Measurements from ENCODE around the gene AOC1. TPM values are rescaled to one million over a fixed set of nuclear protein-coding genes. Genes with fewer than 3 reads are reported as not detected.

The AOC1 gene
- total RNA-seq, 5 donors from 2014 or later (not counting 1 experiment from before 2014, with no cell fraction given) = 0.15 to 0.28 TPM; not detected in 3

- H3K4me3 Mint-ChIP-seq = no peak overlapping the region
- ChIA-PET CTCF (no interaction called here), POLR2A (no interaction called here)
- peaks cover 0 to 10% of the 10 kb centered on the region in 2 experiments for H3K27me3 ChIP-seq (replicated peaks in 1 of 2; ENCODE audit: control insufficient read depth in 2 of 2, extremely low read depth in 1 of 2, insufficient read depth in 2 of 2, low read length in 1 of 2)
- H3K4me1 Mint-ChIP-seq = peaks cover 13 to 30% (median 26%) of the 10 kb centered on the region in 3 donors
- H3K4me1 ChIP-seq (ENCODE audit: control insufficient read depth in 1 of 2, extremely low read depth in 1 of 2, insufficient read depth in 2 of 2, low read length in 2 of 2) = peaks cover 5 to 11% of the 10 kb centered on the region in 2 experiments
- H3K27ac ChIP-seq (ENCODE audit: low read length) = no peak overlapping the region
- 84% methylated on average over 8 of the region's 8 CpGs for WGBS (ENCODE audit: insufficient coverage)
- no peaks in the 10 kb centered on the region for H3K36me3 Mint-ChIP-seq
- DNase-seq = no peak
- no peaks in the 10 kb centered on the region for H3K9me3 ChIP-seq
- no peaks in the 10 kb centered on the region for H3K36me3 ChIP-seq (ENCODE audit: control insufficient read depth in 2 of 2, extremely low read depth in 1 of 2, insufficient read depth in 1 of 2, low read length in 1 of 2)
- H3K9me3 Mint-ChIP-seq = peaks cover 2 to 11% (median 3%) of the 10 kb centered on the region in 3 donors
- peaks cover 4 to 9% of the 10 kb centered on the region in 2 donors for H3K27me3 Mint-ChIP-seq
- ATAC-seq (replicated peaks in 1 of 4) = no peak
- no peak overlapping the region for H3K4me3 ChIP-seq (ENCODE audit: control insufficient read depth in 1 of 2, extremely low read depth in 1 of 2, low read length in 1 of 2)
- no peak overlapping the region for H3K27ac Mint-ChIP-seq
Measured at GRCh38 chr7:150874401-150875198, 22.3 kb downstream of the AOC1 start.

- no peak overlapping the region for H3K27ac Mint-ChIP-seq
- peaks cover 0 to 9% of the 10 kb centered on the region in 2 donors for H3K27me3 Mint-ChIP-seq
- peaks cover 11 to 23% (median 12%) of the 10 kb centered on the region in 3 donors for H3K9me3 Mint-ChIP-seq
- peaks cover 1% of the 10 kb centered on the region for H3K36me3 Mint-ChIP-seq
- no peak overlapping the region for H3K4me3 Mint-ChIP-seq
- ChIA-PET CTCF (interaction anchor here in 1 of 2 donors (0.5 to 1.6 kb wide), 2 partner anchors 34 to 251 kb away, joined by 3 read pairs; no protein-coding TSS in a partner anchor), POLR2A (interaction anchor here in 1 of 2 donors (0.5 kb wide), 1 partner anchor 507 kb away, joined by 5 read pairs; no protein-coding TSS in a partner anchor)
- Histone ChIP-seq H3K4me3 (ENCODE audit: control insufficient read depth in 1 of 2, extremely low read depth in 1 of 2, low read length in 1 of 2) (no peak overlapping the region), H3K27me3 (replicated peaks in 1 of 2; ENCODE audit: control insufficient read depth in 2 of 2, extremely low read depth in 1 of 2, insufficient read depth in 2 of 2, low read length in 1 of 2) (peaks cover 0 to 3% of the 10 kb centered on the region in 2 experiments), H3K9me3 (no peaks in the 10 kb centered on the region), H3K36me3 (ENCODE audit: control insufficient read depth in 2 of 2, extremely low read depth in 1 of 2, insufficient read depth in 1 of 2, low read length in 1 of 2) (no peaks in the 10 kb centered on the region), H3K4me1 (ENCODE audit: control insufficient read depth in 1 of 2, extremely low read depth in 1 of 2, insufficient read depth in 2 of 2, low read length in 2 of 2) (peaks cover 5 to 11% of the 10 kb centered on the region in 2 experiments), H3K27ac (ENCODE audit: low read length) (no peak overlapping the region)
- H3K4me1 Mint-ChIP-seq = peaks cover 13 to 30% (median 26%) of the 10 kb centered on the region in 3 donors
- DNase-seq (no peak), ATAC-seq (replicated peaks in 1 of 4) (no peak)
- WGBS (ENCODE audit: insufficient coverage) = no CpG with 5 or more reads among the region's 4 CpGs
Measured at GRCh38 chr7:150875791-150876190, 23.5 kb downstream of the AOC1 start.

GRCh38 chr7:150876817-150877526 is 24.7 kb downstream of the AOC1 start:
- CTCF ChIA-PET = interaction anchor here in 1 of 2 donors (0.7 to 1.6 kb wide), 4 partner anchors 32 to 591 kb away, joined by 3 read pairs; no protein-coding TSS in a partner anchor
- POLR2A ChIA-PET = interaction anchor here in 1 of 2 donors (0.6 kb wide), 1 partner anchor 176 kb away, joined by 4 read pairs; no protein-coding TSS in a partner anchor
- peaks cover 3% of the 10 kb centered on the region for H3K36me3 Mint-ChIP-seq
- peaks cover 14 to 29% (median 18%) of the 10 kb centered on the region in 3 donors for H3K9me3 Mint-ChIP-seq
- H3K27ac Mint-ChIP-seq = no peak overlapping the region
- H3K4me1 Mint-ChIP-seq = peaks cover 13 to 30% (median 26%) of the 10 kb centered on the region in 3 donors
- DNase-seq (peak in 33 of 35 experiments; percentile 18 to 78 (median 39)), ATAC-seq (replicated peaks in 1 of 4) (peak; percentile 17 to 74 (median 56))
- H3K4me3 ChIP-seq (ENCODE audit: control insufficient read depth in 1 of 2, extremely low read depth in 1 of 2, low read length in 1 of 2) = no peak overlapping the region
- H3K27ac ChIP-seq (ENCODE audit: low read length) = no peak overlapping the region
- H3K9me3 ChIP-seq = peaks cover 5% of the 10 kb centered on the region
- 25% methylated on average over 2 of the region's 19 CpGs for WGBS (ENCODE audit: insufficient coverage)
- peak overlapping the region in 1 of 3 donors; percentile 56 for H3K4me3 Mint-ChIP-seq
- H3K27me3 ChIP-seq (replicated peaks in 1 of 2; ENCODE audit: control insufficient read depth in 2 of 2, extremely low read depth in 1 of 2, insufficient read depth in 2 of 2, low read length in 1 of 2) = no peaks in the 10 kb centered on the region
- peaks cover 0 to 4% of the 10 kb centered on the region in 2 donors for H3K27me3 Mint-ChIP-seq
- H3K36me3 ChIP-seq (ENCODE audit: control insufficient read depth in 2 of 2, extremely low read depth in 1 of 2, insufficient read depth in 1 of 2, low read length in 1 of 2) = no peaks in the 10 kb centered on the region
- H3K4me1 ChIP-seq (ENCODE audit: control insufficient read depth in 1 of 2, extremely low read depth in 1 of 2, insufficient read depth in 2 of 2, low read length in 2 of 2) = peaks cover 5 to 11% of the 10 kb centered on the region in 2 experiments

GRCh38 chr7:150877536-150877935 is 25.2 kb downstream of the AOC1 start:
- H3K4me3 Mint-ChIP-seq = no peak overlapping the region
- peak in 2 of 4 experiments; percentile 15 to 23 for ATAC-seq (replicated peaks in 1 of 4)
- 70% methylated on average over 3 of the region's 4 CpGs for WGBS (ENCODE audit: insufficient coverage)

GRCh38 chr7:150879345-150879744 is 27.0 kb downstream of the AOC1 start:
- peaks cover 5% of the 10 kb centered on the region for H3K9me3 ChIP-seq
- ATAC-seq (replicated peaks in 1 of 4) (no peak), DNase-seq (no peak)
- H3K27ac Mint-ChIP-seq = no peak overlapping the region
- peaks cover 10% of the 10 kb centered on the region for H3K36me3 Mint-ChIP-seq
- H3K36me3 ChIP-seq (ENCODE audit: control insufficient read depth in 2 of 2, extremely low read depth in 1 of 2, insufficient read depth in 1 of 2, low read length in 1 of 2) = no peaks in the 10 kb centered on the region
- H3K9me3 Mint-ChIP-seq = peaks cover 18 to 52% (median 29%) of the 10 kb centered on the region in 3 donors
- peaks cover 5 to 11% of the 10 kb centered on the region in 2 experiments for H3K4me1 ChIP-seq (ENCODE audit: control insufficient read depth in 1 of 2, extremely low read depth in 1 of 2, insufficient read depth in 2 of 2, low read length in 2 of 2)
- no peak overlapping the region for H3K4me3 Mint-ChIP-seq
- CTCF ChIA-PET = interaction anchor here in 1 of 2 donors (0.6 to 1.0 kb wide), 3 partner anchors 14 to 30 kb away, joined by 3 read pairs; no protein-coding TSS in a partner anchor
- POLR2A ChIA-PET = interaction anchor here in 1 of 2 donors (0.7 kb wide), 1 partner anchor 1599 kb away, joined by 3 read pairs; no protein-coding TSS in a partner anchor
- H3K27ac ChIP-seq (ENCODE audit: low read length) = no peak overlapping the region
- H3K4me1 Mint-ChIP-seq = peaks cover 13 to 29% (median 26%) of the 10 kb centered on the region in 3 donors
- H3K4me3 ChIP-seq (ENCODE audit: control insufficient read depth in 1 of 2, extremely low read depth in 1 of 2, low read length in 1 of 2) = no peak overlapping the region
- H3K27me3 ChIP-seq (replicated peaks in 1 of 2; ENCODE audit: control insufficient read depth in 2 of 2, extremely low read depth in 1 of 2, insufficient read depth in 2 of 2, low read length in 1 of 2) = no peaks in the 10 kb centered on the region
- H3K27me3 Mint-ChIP-seq = no peaks in the 10 kb centered on the region

More at GRCh38 chr7:150877536-150877935, 25.2 kb downstream of the AOC1 start:
- no peak for DNase-seq
- H3K4me1 Mint-ChIP-seq = peaks cover 13 to 30% (median 26%) of the 10 kb centered on the region in 3 donors
- peaks cover 17 to 34% (median 23%) of the 10 kb centered on the region in 3 donors for H3K9me3 Mint-ChIP-seq
- ChIA-PET CTCF (interaction anchor here in 1 of 2 donors (1.1 kb wide), 1 partner anchor 49 kb away, joined by 3 read pairs; no protein-coding TSS in a partner anchor), POLR2A (interaction anchor here in 1 of 2 donors (0.6 kb wide), 1 partner anchor 175 kb away, joined by 4 read pairs; no protein-coding TSS in a partner anchor)
- H3K27me3 Mint-ChIP-seq = peaks cover 0 to 2% of the 10 kb centered on the region in 2 donors
- Histone ChIP-seq H3K36me3 (ENCODE audit: control insufficient read depth in 2 of 2, extremely low read depth in 1 of 2, insufficient read depth in 1 of 2, low read length in 1 of 2) (no peaks in the 10 kb centered on the region), H3K4me1 (ENCODE audit: control insufficient read depth in 1 of 2, extremely low read depth in 1 of 2, insufficient read depth in 2 of 2, low read length in 2 of 2) (peaks cover 5 to 11% of the 10 kb centered on the region in 2 experiments), H3K4me3 (ENCODE audit: control insufficient read depth in 1 of 2, extremely low read depth in 1 of 2, low read length in 1 of 2) (no peak overlapping the region), H3K9me3 (peaks cover 5% of the 10 kb centered on the region), H3K27me3 (replicated peaks in 1 of 2; ENCODE audit: control insufficient read depth in 2 of 2, extremely low read depth in 1 of 2, insufficient read depth in 2 of 2, low read length in 1 of 2) (no peaks in the 10 kb centered on the region), H3K27ac (ENCODE audit: low read length) (no peak overlapping the region)
- peaks cover 8% of the 10 kb centered on the region for H3K36me3 Mint-ChIP-seq
- no peak overlapping the region for H3K27ac Mint-ChIP-seq

- Mint-ChIP-seq H3K4me1 (peaks cover 5 to 14% (median 12%) of the 10 kb centered on the region in 3 donors), H3K36me3 (peaks cover 10% of the 10 kb centered on the region), H3K9me3 (peaks cover 26 to 65% (median 39%) of the 10 kb centered on the region in 3 donors), H3K27me3 (no peaks in the 10 kb centered on the region), H3K27ac (no peak overlapping the region), H3K4me3 (no peak overlapping the region)
- Histone ChIP-seq H3K4me1 (ENCODE audit: control insufficient read depth in 1 of 2, extremely low read depth in 1 of 2, insufficient read depth in 2 of 2, low read length in 2 of 2) (peaks cover 3 to 7% of the 10 kb centered on the region in 2 experiments), H3K4me3 (ENCODE audit: control insufficient read depth in 1 of 2, extremely low read depth in 1 of 2, low read length in 1 of 2) (no peak overlapping the region), H3K27ac (ENCODE audit: low read length) (no peak overlapping the region), H3K36me3 (ENCODE audit: control insufficient read depth in 2 of 2, extremely low read depth in 1 of 2, insufficient read depth in 1 of 2, low read length in 1 of 2) (no peaks in the 10 kb centered on the region), H3K9me3 (peaks cover 5% of the 10 kb centered on the region), H3K27me3 (replicated peaks in 1 of 2; ENCODE audit: control insufficient read depth in 2 of 2, extremely low read depth in 1 of 2, insufficient read depth in 2 of 2, low read length in 1 of 2) (no peaks in the 10 kb centered on the region)
- ATAC-seq (replicated peaks in 1 of 4) = no peak
- WGBS (ENCODE audit: insufficient coverage) = no CpG with 5 or more reads among the region's 1 CpG
- no peak for DNase-seq
- CTCF ChIA-PET = no interaction called here
- POLR2A ChIA-PET = no interaction called here
Measured at GRCh38 chr7:150881189-150881588, 28.9 kb downstream of the AOC1 start.

Measured in T-cell (primary cell).